ENCODE results near the gene RPS6KA2.

DNA sequence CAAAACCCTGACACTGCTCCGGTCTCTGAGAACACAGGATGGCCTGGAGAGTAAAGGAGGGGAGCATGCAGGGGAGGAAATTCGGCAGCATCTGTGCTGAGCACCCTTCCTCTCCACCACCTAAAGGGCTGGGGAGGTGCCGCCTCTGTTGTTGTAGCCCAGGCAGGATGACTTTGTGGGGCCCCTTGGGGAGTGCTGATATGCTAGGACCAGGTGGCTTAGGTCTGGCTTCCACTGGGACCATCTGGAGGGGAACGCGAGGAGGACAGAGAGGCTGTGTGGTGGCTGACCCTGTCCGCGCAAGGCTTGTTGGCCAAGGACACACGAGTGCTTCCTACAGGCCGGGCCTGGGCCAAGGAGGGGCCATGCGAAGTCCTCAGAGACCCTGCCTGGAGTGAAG, 9.9 kb upstream of the RPS6KA2 start:
- TF ChIP-seq POLR2AphosphoS5 (IDR thresholded peaks at IDR 0.05; ENCODE audit: low read depth), result no peak
- TF ChIP-seq, protein P1, sequence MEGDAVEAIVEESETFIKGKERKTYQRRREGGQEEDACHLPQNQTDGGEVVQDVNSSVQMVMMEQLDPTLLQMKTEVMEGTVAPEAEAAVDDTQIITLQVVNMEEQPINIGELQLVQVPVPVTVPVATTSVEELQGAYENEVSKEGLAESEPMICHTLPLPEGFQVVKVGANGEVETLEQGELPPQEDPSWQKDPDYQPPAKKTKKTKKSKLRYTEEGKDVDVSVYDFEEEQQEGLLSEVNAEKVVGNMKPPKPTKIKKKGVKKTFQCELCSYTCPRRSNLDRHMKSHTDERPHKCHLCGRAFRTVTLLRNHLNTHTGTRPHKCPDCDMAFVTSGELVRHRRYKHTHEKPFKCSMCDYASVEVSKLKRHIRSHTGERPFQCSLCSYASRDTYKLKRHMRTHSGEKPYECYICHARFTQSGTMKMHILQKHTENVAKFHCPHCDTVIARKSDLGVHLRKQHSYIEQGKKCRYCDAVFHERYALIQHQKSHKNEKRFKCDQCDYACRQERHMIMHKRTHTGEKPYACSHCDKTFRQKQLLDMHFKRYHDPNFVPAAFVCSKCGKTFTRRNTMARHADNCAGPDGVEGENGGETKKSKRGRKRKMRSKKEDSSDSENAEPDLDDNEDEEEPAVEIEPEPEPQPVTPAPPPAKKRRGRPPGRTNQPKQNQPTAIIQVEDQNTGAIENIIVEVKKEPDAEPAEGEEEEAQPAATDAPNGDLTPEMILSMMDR (conservative IDR thresholded peaks at IDR 0.05; ENCODE audit: low read depth in 2 of 2), result no peak
- TF ChIP-seq, protein P2, sequence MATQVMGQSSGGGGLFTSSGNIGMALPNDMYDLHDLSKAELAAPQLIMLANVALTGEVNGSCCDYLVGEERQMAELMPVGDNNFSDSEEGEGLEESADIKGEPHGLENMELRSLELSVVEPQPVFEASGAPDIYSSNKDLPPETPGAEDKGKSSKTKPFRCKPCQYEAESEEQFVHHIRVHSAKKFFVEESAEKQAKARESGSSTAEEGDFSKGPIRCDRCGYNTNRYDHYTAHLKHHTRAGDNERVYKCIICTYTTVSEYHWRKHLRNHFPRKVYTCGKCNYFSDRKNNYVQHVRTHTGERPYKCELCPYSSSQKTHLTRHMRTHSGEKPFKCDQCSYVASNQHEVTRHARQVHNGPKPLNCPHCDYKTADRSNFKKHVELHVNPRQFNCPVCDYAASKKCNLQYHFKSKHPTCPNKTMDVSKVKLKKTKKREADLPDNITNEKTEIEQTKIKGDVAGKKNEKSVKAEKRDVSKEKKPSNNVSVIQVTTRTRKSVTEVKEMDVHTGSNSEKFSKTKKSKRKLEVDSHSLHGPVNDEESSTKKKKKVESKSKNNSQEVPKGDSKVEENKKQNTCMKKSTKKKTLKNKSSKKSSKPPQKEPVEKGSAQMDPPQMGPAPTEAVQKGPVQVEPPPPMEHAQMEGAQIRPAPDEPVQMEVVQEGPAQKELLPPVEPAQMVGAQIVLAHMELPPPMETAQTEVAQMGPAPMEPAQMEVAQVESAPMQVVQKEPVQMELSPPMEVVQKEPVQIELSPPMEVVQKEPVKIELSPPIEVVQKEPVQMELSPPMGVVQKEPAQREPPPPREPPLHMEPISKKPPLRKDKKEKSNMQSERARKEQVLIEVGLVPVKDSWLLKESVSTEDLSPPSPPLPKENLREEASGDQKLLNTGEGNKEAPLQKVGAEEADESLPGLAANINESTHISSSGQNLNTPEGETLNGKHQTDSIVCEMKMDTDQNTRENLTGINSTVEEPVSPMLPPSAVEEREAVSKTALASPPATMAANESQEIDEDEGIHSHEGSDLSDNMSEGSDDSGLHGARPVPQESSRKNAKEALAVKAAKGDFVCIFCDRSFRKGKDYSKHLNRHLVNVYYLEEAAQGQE (IDR thresholded peaks at IDR 0.05; ENCODE audit: unreplicated experiment), result no peak
